MCF 10A (cell line): ENCODE data around the gene PBX3. TPM values are rescaled to one million over a fixed set of nuclear protein-coding genes. Genes with fewer than 3 reads are reported as not detected.

Experiments used
- BruUV-seq: library from RNA; stranded (reverse); fragments of 400-500 nt; replicated peaks from 2 replicates; lab custom pipeline; 2021; lab: Mats Ljungman, UMichigan
- CTCF ChIA-PET: fragments of 300-600 bp; sonication (Branson Sonifier 250); formaldehyde crosslinking; extraction: SDS; loops from one replicate; lab custom pipeline; 2021; ENCODE audit warnings: antibody characterized with exemption, inconsistent platforms; lab: Yijun Ruan, JAX
- POLR2A ChIA-PET: fragments of 300-600, 350-650 bp; sonication (Branson Sonifier 250); formaldehyde crosslinking; extraction: SDS; loops from one replicate; lab custom pipeline; 2020; ENCODE audit warnings: antibody characterized with exemption, inconsistent platforms; lab: Yijun Ruan, JAX
- DNase-seq: peaks from one replicate; pipeline ENCODE4 v3.0.0-alpha.2; 2018; ENCODE audit not compliant: unreplicated experiment
- H3K27ac Mint-ChIP-seq: one replicate; pipeline ENCODE4 v1.8.0; 2022; ENCODE audit warnings: mild to moderate bottlenecking, low read depth, mixed read lengths; ENCODE audit not compliant: unreplicated experiment
- H3K27me3 Mint-ChIP-seq: one replicate; pipeline ENCODE4 v1.8.0; 2022; ENCODE audit warnings: mixed read lengths; ENCODE audit not compliant: insufficient read depth, unreplicated experiment
- H3K36me3 Mint-ChIP-seq: one replicate; pipeline ENCODE4 v1.8.0; 2022; ENCODE audit warnings: mild to moderate bottlenecking, moderate library complexity, mixed read lengths; ENCODE audit not compliant: insufficient read depth, unreplicated experiment
- H3K4me1 Mint-ChIP-seq: one replicate; pipeline ENCODE4 v1.8.0; 2022; ENCODE audit warnings: mixed read lengths; ENCODE audit not compliant: insufficient read depth, unreplicated experiment
- H3K4me3 Mint-ChIP-seq: one replicate; pipeline ENCODE4 v1.8.0; 2022; ENCODE audit warnings: mild to moderate bottlenecking, moderate library complexity, mixed read lengths; ENCODE audit not compliant: unreplicated experiment
- H3K9me3 Mint-ChIP-seq: one replicate; pipeline ENCODE4 v1.8.0; 2022; ENCODE audit warnings: mixed read lengths; ENCODE audit not compliant: unreplicated experiment
- CTCF ChIP-seq: fragments of 200-600 bp; IDR thresholded peaks from one replicate; pipeline ENCODE4 v1.8.0; 2022; ENCODE audit warnings: antibody characterized with exemption, mild to moderate bottlenecking; ENCODE audit not compliant: unreplicated experiment
- intact Hi-C: fragments of 100-400 bp; cut with micrococcal nuclease; formaldehyde crosslinking; loops from 2 replicates; pipeline ENCODE4 v1.14.1; 2022
- total RNA-seq: library from RNA; stranded (reverse); gene quantifications from 2 replicates; pipeline ENCODE4 v1.2.3, GENCODE V29; 2022

Gene PBX3
- total RNA-seq, 1 experiment from 2014 or later: 17.5 TPM

DNA sequence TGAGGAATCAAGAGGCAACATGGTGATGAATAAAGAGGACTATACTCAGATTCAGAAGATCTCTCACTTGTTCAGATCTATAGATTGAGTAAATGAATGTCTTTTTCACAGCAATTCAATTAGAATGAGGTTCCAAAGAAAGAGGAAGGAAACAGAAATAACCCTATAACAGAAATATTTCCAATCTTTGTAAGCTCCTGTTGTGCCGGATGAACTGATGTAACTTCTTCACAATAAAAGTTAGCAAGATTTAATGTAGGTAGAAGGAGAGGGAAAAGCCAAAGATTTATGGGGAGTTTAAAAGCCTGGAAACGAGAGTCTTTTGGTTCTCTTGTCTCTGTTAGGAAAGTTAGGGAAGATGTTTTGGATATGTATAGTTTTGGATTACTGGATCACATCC, 92.1 kb downstream of the PBX3 start:
- Mint-ChIP-seq H3K27me3 (no peaks in the 10 kb centered on the region), H3K4me3 (no peak overlapping the region), H3K9me3 (no peaks in the 10 kb centered on the region), H3K4me1 (peaks cover 6% of the 10 kb centered on the region), H3K27ac (no peak overlapping the region), H3K36me3 (no peaks in the 10 kb centered on the region)
- TF ChIP-seq CTCF: no peak
- ChIA-PET CTCF (interaction anchor here (1.0 kb wide), 1 partner anchor 63 kb away, joined by 5 read pairs; no protein-coding TSS in a partner anchor), POLR2A (no interaction called here)
- no peak for DNase-seq
- BruUV-seq: no TSS peak
- intact Hi-C loops: no loop called here

DNA sequence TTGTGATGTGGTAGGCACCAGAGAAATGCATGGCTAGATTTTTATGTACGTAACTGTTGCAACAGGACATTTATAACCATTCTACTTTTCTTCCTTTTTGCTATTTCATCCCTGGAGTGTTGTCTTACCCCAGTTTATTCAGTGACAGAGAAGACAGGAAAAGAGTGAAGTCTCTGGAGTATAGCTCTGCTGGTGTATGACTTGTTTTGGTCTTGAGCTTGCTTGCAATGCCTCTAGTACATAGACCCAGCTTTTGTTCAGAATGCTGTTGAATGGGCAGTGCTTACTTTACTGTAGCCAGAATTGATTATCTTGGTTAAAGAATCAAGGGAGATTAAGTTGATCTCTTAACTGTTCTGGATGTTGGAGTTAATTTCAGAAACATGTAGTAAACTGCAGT, 94.3 kb downstream of the PBX3 start:
- ChIA-PET CTCF (no interaction called here), POLR2A (interaction anchor here (0.6 to 1.1 kb wide), 5 partner anchors 9 to 642 kb away, joined by 3 read pairs; no protein-coding TSS in a partner anchor)
- no peak overlapping the region for H3K27ac Mint-ChIP-seq
- H3K4me1 Mint-ChIP-seq: peaks cover 10% of the 10 kb centered on the region
- H3K9me3 Mint-ChIP-seq: peaks cover under 1% of the 10 kb centered on the region
- no TSS peak for BruUV-seq
- no peaks in the 10 kb centered on the region for H3K36me3 Mint-ChIP-seq
- no peak overlapping the region for H3K4me3 Mint-ChIP-seq
- no peaks in the 10 kb centered on the region for H3K27me3 Mint-ChIP-seq
- TF ChIP-seq CTCF: no peak
- DNase-seq: no peak
- intact Hi-C loops: no loop called here

DNA sequence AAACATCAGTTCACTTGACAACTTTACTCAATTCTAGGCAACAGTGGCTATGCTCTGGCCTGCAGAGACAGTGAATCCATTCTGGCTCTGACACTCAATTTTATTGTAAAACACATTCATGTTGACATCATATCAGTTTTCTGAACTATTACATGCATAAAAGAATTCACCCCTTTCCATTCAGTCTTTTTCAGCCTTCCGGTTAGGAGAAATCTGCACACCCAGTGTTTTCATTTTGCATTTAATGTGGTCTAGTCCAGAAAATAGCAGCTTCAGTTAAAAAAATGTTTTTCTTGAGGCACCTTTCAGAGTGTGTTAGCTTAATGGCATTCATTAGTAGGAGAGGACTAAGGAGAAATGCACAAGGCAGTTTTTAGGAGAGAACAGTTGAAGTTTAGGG, 95.1 kb downstream of the PBX3 start:
- peaks cover 5% of the 10 kb centered on the region for H3K9me3 Mint-ChIP-seq
- H3K27ac Mint-ChIP-seq: no peak overlapping the region
- H3K36me3 Mint-ChIP-seq: no peaks in the 10 kb centered on the region
- BruUV-seq: no TSS peak
- DNase-seq: no peak
- TF ChIP-seq CTCF: no peak
- peaks cover 10% of the 10 kb centered on the region for H3K4me1 Mint-ChIP-seq
- CTCF ChIA-PET: no interaction called here
- intact Hi-C loops: no loop called here
- POLR2A ChIA-PET: interaction anchor here (0.7 to 1.1 kb wide), 3 partner anchors 9 to 24 kb away, joined by 3 to 4 read pairs (median 3); no protein-coding TSS in a partner anchor
- H3K4me3 Mint-ChIP-seq: no peak overlapping the region
- no peaks in the 10 kb centered on the region for H3K27me3 Mint-ChIP-seq

GRCh38 chr9:125843646-125844045, 96.5 kb downstream of the PBX3 start:
- peaks cover 10% of the 10 kb centered on the region for H3K4me1 Mint-ChIP-seq
- ChIA-PET CTCF (no interaction called here), POLR2A (interaction anchor here (0.7 to 1.5 kb wide), 4 partner anchors 9 to 507 kb away, joined by 3 to 7 read pairs (median 4); no protein-coding TSS in a partner anchor)
- DNase-seq: no peak
- TF ChIP-seq CTCF: no peak
- H3K4me3 Mint-ChIP-seq: no peak overlapping the region
- H3K9me3 Mint-ChIP-seq: peaks cover 5% of the 10 kb centered on the region
- no peaks in the 10 kb centered on the region for H3K36me3 Mint-ChIP-seq
- no TSS peak for BruUV-seq
- H3K27ac Mint-ChIP-seq: no peak overlapping the region
- intact Hi-C loops: no loop called here
- no peaks in the 10 kb centered on the region for H3K27me3 Mint-ChIP-seq
